WTC11 (cell line): ENCODE results near the gene TPD52L2. TPM values are rescaled to one million over a fixed set of nuclear protein-coding genes. Genes with fewer than 3 reads are reported as not detected.

Source experiments
- ATAC-seq: fragments of 200-7000 bp; cut with Tn5 transposase; 2 replicates; pipeline ENCODE4 v1.10.0; 2021; ENCODE audit warnings: mild to moderate bottlenecking, moderate library complexity
- CTCF ChIA-PET: fragments of 300-600 bp; sonication (Branson Sonifier 250); formaldehyde crosslinking; loops from one replicate; lab custom pipeline; 2021; ENCODE audit warnings: antibody characterized with exemption; lab: Charles Lee
- POLR2A ChIA-PET: fragments of 350-600 bp; sonication (Branson Sonifier 250); formaldehyde crosslinking; loops from one replicate; lab custom pipeline; 2021; ENCODE audit warnings: antibody characterized with exemption; lab: Charles Lee
- DNase-seq: peaks from one replicate; pipeline ENCODE4 v3.0.0; 2021; ENCODE audit warnings: low spot score
- H3K27ac Mint-ChIP-seq: 2 replicates; pipeline ENCODE4 v1.8.0; 2021; ENCODE audit warnings: mixed read lengths
- H3K27me3 Mint-ChIP-seq: 2 replicates; pipeline ENCODE4 v1.8.0; 2021; ENCODE audit warnings: low read depth, mild to moderate bottlenecking, moderate library complexity, mixed read lengths
- H3K36me3 Mint-ChIP-seq: 2 replicates; pipeline ENCODE4 v1.8.0; 2021; ENCODE audit warnings: mixed read lengths
- H3K4me1 Mint-ChIP-seq: 2 replicates; pipeline ENCODE4 v1.8.0; 2022; ENCODE audit warnings: mixed read lengths
- H3K4me3 Mint-ChIP-seq: 2 replicates; pipeline ENCODE4 v1.8.0; 2021; ENCODE audit warnings: mild to moderate bottlenecking, moderate library complexity, mixed read lengths
- H3K9me3 Mint-ChIP-seq: 2 replicates; pipeline ENCODE4 v1.8.0; 2021; ENCODE audit warnings: mixed read lengths
- ATF1 ChIP-seq: sonication (generic); formaldehyde crosslinking; IDR thresholded peaks from 2 replicates; pipeline ENCODE4 v1.8.1; 2023; ENCODE audit warnings: mild to moderate bottlenecking, moderate library complexity, missing genetic modification reagents
- EMX1 ChIP-seq: fragments of 250-450 bp; sonication (Bioruptor Pico); IDR thresholded peaks from 2 replicates; pipeline ENCODE4 v1.8.0; 2021; ENCODE audit warnings: mild to moderate bottlenecking
- FOXK1 ChIP-seq: sonication (generic); formaldehyde crosslinking; IDR thresholded peaks from 2 replicates; pipeline ENCODE4 v1.8.0; 2022; ENCODE audit warnings: mild to moderate bottlenecking, moderate library complexity, missing genetic modification reagents
- GABPB1 ChIP-seq: sonication (generic); formaldehyde crosslinking; IDR thresholded peaks from 2 replicates; pipeline ENCODE4 v1.8.1; 2023; ENCODE audit warnings: mild to moderate bottlenecking, missing genetic modification reagents
- GTF2I ChIP-seq: fragments of 250-450 bp; sonication (Bioruptor Pico); conservative IDR thresholded peaks from 2 replicates; pipeline ENCODE4 v1.4.0; 2021; ENCODE audit warnings: mild to moderate bottlenecking
- JAZF1 ChIP-seq: fragments of 250-450 bp; sonication (Bioruptor Pico); IDR thresholded peaks from 2 replicates; pipeline ENCODE4 v1.9.0; 2021; ENCODE audit warnings: moderate library complexity, mild to moderate bottlenecking, inconsistent platforms
- MXD4 ChIP-seq: fragments of 250-450 bp; sonication (Bioruptor Pico); IDR thresholded peaks from 2 replicates; pipeline ENCODE4 v1.8.0; 2021; ENCODE audit warnings: mild to moderate bottlenecking, moderate library complexity, borderline replicate concordance
- NFE2L1 ChIP-seq: sonication (generic); formaldehyde crosslinking; IDR thresholded peaks from 2 replicates; pipeline ENCODE4 v1.8.1; 2023; ENCODE audit warnings: missing genetic modification reagents
- NR1H2 ChIP-seq: sonication (generic); formaldehyde crosslinking; IDR thresholded peaks from 2 replicates; pipeline ENCODE4 v1.9.0; 2021; ENCODE audit warnings: mild to moderate bottlenecking, moderate library complexity, missing genetic modification reagents
- NR3C1 ChIP-seq: sonication (generic); formaldehyde crosslinking; conservative IDR thresholded peaks from 2 replicates; pipeline ENCODE4 v1.8.1; 2023; ENCODE audit warnings: low read depth, mild to moderate bottlenecking, missing genetic modification reagents
- OVOL2 ChIP-seq: fragments of 250-450 bp; sonication (Bioruptor Pico); IDR thresholded peaks from 2 replicates; pipeline ENCODE4 v1.9.0; 2021; ENCODE audit warnings: mild to moderate bottlenecking, borderline replicate concordance
- RELA ChIP-seq: sonication (generic); formaldehyde crosslinking; IDR thresholded peaks from 2 replicates; pipeline ENCODE4 v1.8.1; 2022; ENCODE audit warnings: missing genetic modification reagents, mild to moderate bottlenecking, borderline replicate concordance
- TEAD1 ChIP-seq: sonication (generic); formaldehyde crosslinking; IDR thresholded peaks from 2 replicates; pipeline ENCODE4 v1.8.0; 2022; ENCODE audit warnings: mild to moderate bottlenecking, missing genetic modification reagents
- USF1 ChIP-seq: sonication (generic); formaldehyde crosslinking; IDR thresholded peaks from 2 replicates; pipeline ENCODE4 v1.8.0; 2022; ENCODE audit warnings: mild to moderate bottlenecking, missing genetic modification reagents
- ZNF396 ChIP-seq: fragments of 250-450 bp; sonication (Bioruptor Pico); IDR thresholded peaks from 2 replicates; pipeline ENCODE4 v1.8.0; 2021; ENCODE audit warnings: mild to moderate bottlenecking, moderate library complexity, borderline replicate concordance
- ZNF423 ChIP-seq: fragments of 250-450 bp; sonication (Bioruptor Pico); IDR thresholded peaks from 2 replicates; pipeline ENCODE4 v2.1.2; 2022; ENCODE audit warnings: mild to moderate bottlenecking, moderate library complexity
- total RNA-seq: library from RNA; stranded (reverse); gene quantifications from 3 replicates; pipeline ENCODE4 v1.2.3, GENCODE V29; 2021
- TF ChIP-seq, protein P1 (sequence below): fragments of 250-450 bp; sonication (Bioruptor Pico); IDR thresholded peaks from 2 replicates; pipeline ENCODE4 v1.8.0; 2021; ENCODE audit warnings: mild to moderate bottlenecking
- TF ChIP-seq, protein P2 (sequence below): sonication (generic); formaldehyde crosslinking; IDR thresholded peaks from 2 replicates; pipeline ENCODE4 v1.8.1; 2022; ENCODE audit warnings: mild to moderate bottlenecking, missing genetic modification reagents, moderate library complexity, borderline replicate concordance
- TF ChIP-seq, protein P3 (sequence below): fragments of 200-600 bp; IDR thresholded peaks from 2 replicates; pipeline ENCODE4 v1.8.0; 2022; ENCODE audit warnings: antibody characterized with exemption
- TF ChIP-seq, protein P4 (sequence below): sonication (generic); formaldehyde crosslinking; IDR thresholded peaks from 2 replicates; pipeline ENCODE4 v1.8.0; 2023; ENCODE audit warnings: missing genetic modification reagents
- TF ChIP-seq, protein P5 (sequence below): fragments of 250-450 bp; sonication (Bioruptor Pico); IDR thresholded peaks from 2 replicates; pipeline ENCODE4 v1.9.0; 2021; ENCODE audit warnings: mild to moderate bottlenecking
- TF ChIP-seq, protein P6 (sequence below): sonication (generic); formaldehyde crosslinking; IDR thresholded peaks from 2 replicates; pipeline ENCODE4 v1.8.1; 2023; ENCODE audit warnings: mild to moderate bottlenecking, moderate library complexity, missing genetic modification reagents

TPD52L2 gene
- total RNA-seq, 1 experiment from 2014 or later = 80.8 TPM

DNA sequence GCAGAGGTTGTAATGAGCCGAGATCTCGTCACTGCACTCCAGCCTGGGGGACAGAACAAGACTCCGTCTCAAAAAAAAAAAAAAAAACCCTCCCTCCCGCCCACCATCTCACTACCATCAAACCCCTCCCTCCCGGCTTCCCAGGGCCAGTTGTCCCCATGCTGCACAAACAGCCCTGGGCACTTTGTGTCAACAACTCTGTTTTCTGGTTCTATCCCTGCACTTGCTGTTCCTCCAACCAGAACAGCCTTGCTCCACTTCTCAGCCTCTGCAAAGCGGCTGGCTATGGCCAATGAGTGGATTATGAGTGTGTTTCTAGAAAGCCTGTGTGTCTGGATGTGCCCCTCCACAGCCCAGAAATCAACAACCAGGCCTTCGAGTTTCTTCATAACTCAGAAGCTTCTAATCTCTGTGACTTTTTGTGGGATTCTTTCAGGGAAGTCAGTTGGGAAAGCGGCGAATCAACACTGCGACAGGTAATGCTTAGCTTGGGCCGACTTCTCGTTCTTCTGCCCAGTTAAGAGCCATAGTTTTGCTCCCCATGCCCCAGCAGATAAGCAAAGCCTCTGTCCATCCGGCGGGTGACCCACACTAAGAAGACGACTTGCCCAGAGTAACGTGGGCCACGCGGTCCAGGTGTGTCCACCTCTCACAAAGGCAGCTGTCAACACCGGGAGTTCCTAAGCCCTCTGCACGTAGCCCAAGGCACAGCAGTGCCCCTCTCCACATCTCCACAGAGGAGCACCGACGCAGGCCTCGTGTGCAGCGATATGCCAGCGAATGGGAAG is 39.5 kb upstream of the TPD52L2 start:
- no peaks in the 10 kb centered on the region for H3K9me3 Mint-ChIP-seq
- ChIA-PET CTCF (no interaction called here), POLR2A (no interaction called here)
- H3K4me1 Mint-ChIP-seq = peaks cover 28% of the 10 kb centered on the region
- H3K36me3 Mint-ChIP-seq = no peaks in the 10 kb centered on the region
- peaks cover 22% of the 10 kb centered on the region for H3K27me3 Mint-ChIP-seq
- H3K4me3 Mint-ChIP-seq = no peak overlapping the region
- ATAC-seq (no peak), DNase-seq (no peak)
- peak overlapping the region; percentile 30 for H3K27ac Mint-ChIP-seq
- TF ChIP-seq TEAD1 (CRISPR knock-in tag) (no peak), NFE2L1 (CRISPR knock-in tag) (no peak), ATF1 (no peak), GABPB1 (no peak), ZNF396 (CRISPR knock-in tag) (no peak), NR1H2 (CRISPR knock-in tag) (no peak)
- TF ChIP-seq, protein P1, sequence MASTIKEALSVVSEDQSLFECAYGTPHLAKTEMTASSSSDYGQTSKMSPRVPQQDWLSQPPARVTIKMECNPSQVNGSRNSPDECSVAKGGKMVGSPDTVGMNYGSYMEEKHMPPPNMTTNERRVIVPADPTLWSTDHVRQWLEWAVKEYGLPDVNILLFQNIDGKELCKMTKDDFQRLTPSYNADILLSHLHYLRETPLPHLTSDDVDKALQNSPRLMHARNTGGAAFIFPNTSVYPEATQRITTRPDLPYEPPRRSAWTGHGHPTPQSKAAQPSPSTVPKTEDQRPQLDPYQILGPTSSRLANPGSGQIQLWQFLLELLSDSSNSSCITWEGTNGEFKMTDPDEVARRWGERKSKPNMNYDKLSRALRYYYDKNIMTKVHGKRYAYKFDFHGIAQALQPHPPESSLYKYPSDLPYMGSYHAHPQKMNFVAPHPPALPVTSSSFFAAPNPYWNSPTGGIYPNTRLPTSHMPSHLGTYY (CRISPR knock-in tag) = no peak
- TF ChIP-seq, protein P2, sequence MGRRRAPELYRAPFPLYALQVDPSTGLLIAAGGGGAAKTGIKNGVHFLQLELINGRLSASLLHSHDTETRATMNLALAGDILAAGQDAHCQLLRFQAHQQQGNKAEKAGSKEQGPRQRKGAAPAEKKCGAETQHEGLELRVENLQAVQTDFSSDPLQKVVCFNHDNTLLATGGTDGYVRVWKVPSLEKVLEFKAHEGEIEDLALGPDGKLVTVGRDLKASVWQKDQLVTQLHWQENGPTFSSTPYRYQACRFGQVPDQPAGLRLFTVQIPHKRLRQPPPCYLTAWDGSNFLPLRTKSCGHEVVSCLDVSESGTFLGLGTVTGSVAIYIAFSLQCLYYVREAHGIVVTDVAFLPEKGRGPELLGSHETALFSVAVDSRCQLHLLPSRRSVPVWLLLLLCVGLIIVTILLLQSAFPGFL (CRISPR knock-in tag) = no peak
- TF ChIP-seq, protein P3, sequence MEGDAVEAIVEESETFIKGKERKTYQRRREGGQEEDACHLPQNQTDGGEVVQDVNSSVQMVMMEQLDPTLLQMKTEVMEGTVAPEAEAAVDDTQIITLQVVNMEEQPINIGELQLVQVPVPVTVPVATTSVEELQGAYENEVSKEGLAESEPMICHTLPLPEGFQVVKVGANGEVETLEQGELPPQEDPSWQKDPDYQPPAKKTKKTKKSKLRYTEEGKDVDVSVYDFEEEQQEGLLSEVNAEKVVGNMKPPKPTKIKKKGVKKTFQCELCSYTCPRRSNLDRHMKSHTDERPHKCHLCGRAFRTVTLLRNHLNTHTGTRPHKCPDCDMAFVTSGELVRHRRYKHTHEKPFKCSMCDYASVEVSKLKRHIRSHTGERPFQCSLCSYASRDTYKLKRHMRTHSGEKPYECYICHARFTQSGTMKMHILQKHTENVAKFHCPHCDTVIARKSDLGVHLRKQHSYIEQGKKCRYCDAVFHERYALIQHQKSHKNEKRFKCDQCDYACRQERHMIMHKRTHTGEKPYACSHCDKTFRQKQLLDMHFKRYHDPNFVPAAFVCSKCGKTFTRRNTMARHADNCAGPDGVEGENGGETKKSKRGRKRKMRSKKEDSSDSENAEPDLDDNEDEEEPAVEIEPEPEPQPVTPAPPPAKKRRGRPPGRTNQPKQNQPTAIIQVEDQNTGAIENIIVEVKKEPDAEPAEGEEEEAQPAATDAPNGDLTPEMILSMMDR = no peak

DNA sequence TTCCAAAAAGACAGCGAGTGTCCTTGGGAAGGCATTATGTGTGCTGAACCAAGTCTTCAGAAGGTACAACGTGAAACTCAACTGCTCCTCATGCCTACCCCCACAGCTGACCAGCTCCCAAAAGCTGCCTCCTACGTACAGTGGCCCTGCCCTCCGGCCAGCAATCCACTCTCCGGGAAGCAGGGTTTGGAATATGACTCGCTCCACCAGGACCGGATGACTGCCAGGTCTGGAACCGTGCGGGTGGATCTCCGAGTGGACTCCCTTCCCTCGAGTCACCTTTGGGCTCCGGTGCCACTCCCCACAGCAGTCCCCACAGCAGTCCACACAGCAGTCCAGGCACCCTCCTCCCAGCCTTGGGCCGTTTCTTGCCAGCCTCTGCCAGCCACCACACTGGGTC is 38.3 kb upstream of the TPD52L2 start:
- DNase-seq (no peak), ATAC-seq (no peak)
- Mint-ChIP-seq H3K9me3 (no peaks in the 10 kb centered on the region), H3K27ac (no peak overlapping the region), H3K36me3 (no peaks in the 10 kb centered on the region), H3K4me1 (peaks cover 28% of the 10 kb centered on the region), H3K27me3 (peaks cover 22% of the 10 kb centered on the region), H3K4me3 (no peak overlapping the region)
- no peak for TF ChIP-seq FOXK1 (CRISPR knock-in tag)
- no peak for TF ChIP-seq MXD4
- TF ChIP-seq GTF2I = no peak
- TF ChIP-seq, protein P4, sequence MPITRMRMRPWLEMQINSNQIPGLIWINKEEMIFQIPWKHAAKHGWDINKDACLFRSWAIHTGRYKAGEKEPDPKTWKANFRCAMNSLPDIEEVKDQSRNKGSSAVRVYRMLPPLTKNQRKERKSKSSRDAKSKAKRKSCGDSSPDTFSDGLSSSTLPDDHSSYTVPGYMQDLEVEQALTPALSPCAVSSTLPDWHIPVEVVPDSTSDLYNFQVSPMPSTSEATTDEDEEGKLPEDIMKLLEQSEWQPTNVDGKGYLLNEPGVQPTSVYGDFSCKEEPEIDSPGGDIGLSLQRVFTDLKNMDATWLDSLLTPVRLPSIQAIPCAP (CRISPR knock-in tag) = no peak
- no peak for TF ChIP-seq ZNF423 (CRISPR knock-in tag)
- no peak for TF ChIP-seq NR3C1
- no peak for TF ChIP-seq OVOL2 (CRISPR knock-in tag)
- no peak for TF ChIP-seq RELA (CRISPR knock-in tag)
- TF ChIP-seq, protein P5, sequence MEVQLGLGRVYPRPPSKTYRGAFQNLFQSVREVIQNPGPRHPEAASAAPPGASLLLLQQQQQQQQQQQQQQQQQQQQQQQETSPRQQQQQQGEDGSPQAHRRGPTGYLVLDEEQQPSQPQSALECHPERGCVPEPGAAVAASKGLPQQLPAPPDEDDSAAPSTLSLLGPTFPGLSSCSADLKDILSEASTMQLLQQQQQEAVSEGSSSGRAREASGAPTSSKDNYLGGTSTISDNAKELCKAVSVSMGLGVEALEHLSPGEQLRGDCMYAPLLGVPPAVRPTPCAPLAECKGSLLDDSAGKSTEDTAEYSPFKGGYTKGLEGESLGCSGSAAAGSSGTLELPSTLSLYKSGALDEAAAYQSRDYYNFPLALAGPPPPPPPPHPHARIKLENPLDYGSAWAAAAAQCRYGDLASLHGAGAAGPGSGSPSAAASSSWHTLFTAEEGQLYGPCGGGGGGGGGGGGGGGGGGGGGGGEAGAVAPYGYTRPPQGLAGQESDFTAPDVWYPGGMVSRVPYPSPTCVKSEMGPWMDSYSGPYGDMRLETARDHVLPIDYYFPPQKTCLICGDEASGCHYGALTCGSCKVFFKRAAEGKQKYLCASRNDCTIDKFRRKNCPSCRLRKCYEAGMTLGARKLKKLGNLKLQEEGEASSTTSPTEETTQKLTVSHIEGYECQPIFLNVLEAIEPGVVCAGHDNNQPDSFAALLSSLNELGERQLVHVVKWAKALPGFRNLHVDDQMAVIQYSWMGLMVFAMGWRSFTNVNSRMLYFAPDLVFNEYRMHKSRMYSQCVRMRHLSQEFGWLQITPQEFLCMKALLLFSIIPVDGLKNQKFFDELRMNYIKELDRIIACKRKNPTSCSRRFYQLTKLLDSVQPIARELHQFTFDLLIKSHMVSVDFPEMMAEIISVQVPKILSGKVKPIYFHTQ = no peak
- TF ChIP-seq GABPB1 = no peak
- TF ChIP-seq EMX1 (CRISPR knock-in tag) = no peak
- TF ChIP-seq TEAD1 (CRISPR knock-in tag) = no peak
- TF ChIP-seq, protein P6, sequence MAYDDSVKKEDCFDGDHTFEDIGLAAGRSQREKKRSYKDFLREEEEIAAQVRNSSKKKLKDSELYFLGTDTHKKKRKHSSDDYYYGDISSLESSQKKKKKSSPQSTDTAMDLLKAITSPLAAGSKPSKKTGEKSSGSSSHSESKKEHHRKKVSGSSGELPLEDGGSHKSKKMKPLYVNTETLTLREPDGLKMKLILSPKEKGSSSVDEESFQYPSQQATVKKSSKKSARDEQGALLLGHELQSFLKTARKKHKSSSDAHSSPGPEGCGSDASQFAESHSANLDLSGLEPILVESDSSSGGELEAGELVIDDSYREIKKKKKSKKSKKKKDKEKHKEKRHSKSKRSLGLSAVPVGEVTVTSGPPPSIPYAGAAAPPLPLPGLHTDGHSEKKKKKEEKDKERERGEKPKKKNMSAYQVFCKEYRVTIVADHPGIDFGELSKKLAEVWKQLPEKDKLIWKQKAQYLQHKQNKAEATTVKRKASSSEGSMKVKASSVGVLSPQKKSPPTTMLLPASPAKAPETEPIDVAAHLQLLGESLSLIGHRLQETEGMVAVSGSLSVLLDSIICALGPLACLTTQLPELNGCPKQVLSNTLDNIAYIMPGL = no peak
- no peak for TF ChIP-seq USF1
- no peak for TF ChIP-seq JAZF1 (CRISPR knock-in tag)
- ChIA-PET POLR2A (interaction anchor here (0.7 kb wide), 1 partner anchor 32 kb away, joined by 4 read pairs; no protein-coding TSS in a partner anchor), CTCF (no interaction called here)
